Measurements from ENCODE around the gene NFATC4.

DNA sequence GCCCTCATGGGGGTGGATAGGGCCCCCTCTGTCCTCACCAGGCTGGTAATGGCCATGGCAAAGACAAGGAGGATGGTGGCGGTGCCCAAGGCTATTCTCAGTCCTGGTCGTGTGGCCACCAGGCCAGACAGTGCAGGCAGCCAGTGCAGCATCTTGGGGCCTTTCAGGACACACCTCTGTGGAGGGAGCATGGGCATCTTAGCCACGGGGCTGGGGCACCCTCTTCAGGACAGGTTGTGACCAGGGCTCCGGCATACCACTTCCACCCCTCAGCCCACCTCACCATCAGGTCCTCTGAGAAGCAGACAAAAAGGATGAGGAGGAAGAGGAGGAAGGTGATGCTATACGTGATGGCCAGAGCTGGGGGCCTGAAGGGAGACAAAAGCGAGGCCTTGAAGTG, 44.0 kb upstream of the NFATC4 start:
- no peak for TF ChIP-seq EZH2 (IDR thresholded peaks at IDR 0.05; ENCODE audit: borderline replicate concordance, insufficient read depth, low read depth, low read length, poor library complexity, severe bottlenecking)
- TF ChIP-seq, protein P1, sequence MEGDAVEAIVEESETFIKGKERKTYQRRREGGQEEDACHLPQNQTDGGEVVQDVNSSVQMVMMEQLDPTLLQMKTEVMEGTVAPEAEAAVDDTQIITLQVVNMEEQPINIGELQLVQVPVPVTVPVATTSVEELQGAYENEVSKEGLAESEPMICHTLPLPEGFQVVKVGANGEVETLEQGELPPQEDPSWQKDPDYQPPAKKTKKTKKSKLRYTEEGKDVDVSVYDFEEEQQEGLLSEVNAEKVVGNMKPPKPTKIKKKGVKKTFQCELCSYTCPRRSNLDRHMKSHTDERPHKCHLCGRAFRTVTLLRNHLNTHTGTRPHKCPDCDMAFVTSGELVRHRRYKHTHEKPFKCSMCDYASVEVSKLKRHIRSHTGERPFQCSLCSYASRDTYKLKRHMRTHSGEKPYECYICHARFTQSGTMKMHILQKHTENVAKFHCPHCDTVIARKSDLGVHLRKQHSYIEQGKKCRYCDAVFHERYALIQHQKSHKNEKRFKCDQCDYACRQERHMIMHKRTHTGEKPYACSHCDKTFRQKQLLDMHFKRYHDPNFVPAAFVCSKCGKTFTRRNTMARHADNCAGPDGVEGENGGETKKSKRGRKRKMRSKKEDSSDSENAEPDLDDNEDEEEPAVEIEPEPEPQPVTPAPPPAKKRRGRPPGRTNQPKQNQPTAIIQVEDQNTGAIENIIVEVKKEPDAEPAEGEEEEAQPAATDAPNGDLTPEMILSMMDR (IDR thresholded peaks at IDR 0.05), result no peak

Measured in B cell (primary cell).